ENCODE measurements around the gene RALGAPA2.
"Not testable (repeated sequence)": the region's sequence is repeated elsewhere in the genome, so short reads cannot be mapped to it uniquely, and the experiment has no call there.

Gene RALGAPA2

GRCh38 chr20:20364593-20365479 is 347.6 kb downstream of the RALGAPA2 start:
- Histone ChIP-seq H3K36me3 (ENCODE audit: control insufficient read depth in 1 of 2, insufficient read depth in 2 of 2, low read length in 2 of 2) (no peaks in the 10 kb centered on the region), H3K4me3 (ENCODE audit: low read depth in 1 of 2, low read length in 2 of 2) (no peak overlapping the region), H3K9me3 (ENCODE audit: control insufficient read depth in 1 of 2, low read length in 2 of 2) (no peaks in the 10 kb centered on the region), H3K27ac (ENCODE audit: low read depth, low read length) (no peak overlapping the region), H3K4me1 (ENCODE audit: control insufficient read depth in 1 of 2, insufficient read depth in 2 of 2, low read length in 2 of 2) (peaks cover 14 to 19% of the 10 kb centered on the region in 2 donors), H3K27me3 (ENCODE audit: control insufficient read depth in 1 of 2, insufficient read depth in 2 of 2, low read length in 2 of 2) (peaks cover 57 to 65% of the 10 kb centered on the region in 2 donors), H3K9ac (ENCODE audit: low read depth in 1 of 2, low read length in 2 of 2) (no peak overlapping the region)

GRCh38 chr20:20363799-20364592 is 348.4 kb downstream of the RALGAPA2 start:
- H3K27me3 ChIP-seq (ENCODE audit: control insufficient read depth in 1 of 2, insufficient read depth in 2 of 2, low read length in 2 of 2) = peaks cover 55 to 60% of the 10 kb centered on the region in 2 donors

GRCh38 chr20:20363434-20363798 is 349.0 kb downstream of the RALGAPA2 start:
- Histone ChIP-seq H3K9ac (ENCODE audit: low read depth in 1 of 2, low read length in 2 of 2) (no peak overlapping the region), H3K9me3 (ENCODE audit: control insufficient read depth in 1 of 2, low read length in 2 of 2) (no peaks in the 10 kb centered on the region), H3K27ac (ENCODE audit: low read depth, low read length) (no peak overlapping the region), H3K36me3 (ENCODE audit: control insufficient read depth in 1 of 2, insufficient read depth in 2 of 2, low read length in 2 of 2) (no peaks in the 10 kb centered on the region), H3K27me3 (ENCODE audit: control insufficient read depth in 1 of 2, insufficient read depth in 2 of 2, low read length in 2 of 2) (peaks cover 55 to 60% of the 10 kb centered on the region in 2 donors), H3K4me1 (ENCODE audit: control insufficient read depth in 1 of 2, insufficient read depth in 2 of 2, low read length in 2 of 2) (peaks cover 14% of the 10 kb centered on the region in 2 donors), H3K4me3 (ENCODE audit: low read depth in 1 of 2, low read length in 2 of 2) (peak overlapping the region; percentile 21 to 22)

More at GRCh38 chr20:20363799-20364592, 348.4 kb downstream of the RALGAPA2 start:
- Histone ChIP-seq H3K36me3 (ENCODE audit: control insufficient read depth in 1 of 2, insufficient read depth in 2 of 2, low read length in 2 of 2) (no peaks in the 10 kb centered on the region), H3K27ac (ENCODE audit: low read depth, low read length) (no peak overlapping the region), H3K4me3 (ENCODE audit: low read depth in 1 of 2, low read length in 2 of 2) (peak overlapping the region; percentile 21 to 22), H3K9ac (ENCODE audit: low read depth in 1 of 2, low read length in 2 of 2) (no peak overlapping the region), H3K4me1 (ENCODE audit: control insufficient read depth in 1 of 2, insufficient read depth in 2 of 2, low read length in 2 of 2) (peaks cover 14% of the 10 kb centered on the region in 2 donors), H3K9me3 (ENCODE audit: control insufficient read depth in 1 of 2, low read length in 2 of 2) (no peaks in the 10 kb centered on the region)

GRCh38 chr20:20362774-20363433 is 349.5 kb downstream of the RALGAPA2 start:
- Histone ChIP-seq H3K27me3 (ENCODE audit: control insufficient read depth in 1 of 2, insufficient read depth in 2 of 2, low read length in 2 of 2) (peaks cover 55 to 60% of the 10 kb centered on the region in 2 donors), H3K9me3 (ENCODE audit: control insufficient read depth in 1 of 2, low read length in 2 of 2) (no peaks in the 10 kb centered on the region), H3K36me3 (ENCODE audit: control insufficient read depth in 1 of 2, insufficient read depth in 2 of 2, low read length in 2 of 2) (no peaks in the 10 kb centered on the region), H3K27ac (ENCODE audit: low read depth, low read length) (no peak overlapping the region), H3K4me3 (ENCODE audit: low read depth in 1 of 2, low read length in 2 of 2) (peak overlapping the region in 1 of 2 donors; percentile 10), H3K4me1 (ENCODE audit: control insufficient read depth in 1 of 2, insufficient read depth in 2 of 2, low read length in 2 of 2) (peaks cover 14% of the 10 kb centered on the region in 2 donors), H3K9ac (ENCODE audit: low read depth in 1 of 2, low read length in 2 of 2) (no peak overlapping the region)

GRCh38 chr20:20360464-20360863 is 352.0 kb downstream of the RALGAPA2 start:
- H3K27me3 ChIP-seq (ENCODE audit: control insufficient read depth in 1 of 2, insufficient read depth in 2 of 2, low read length in 2 of 2) = peaks cover 44 to 50% of the 10 kb centered on the region in 2 donors

GRCh38 chr20:20359628-20360027 is 352.8 kb downstream of the RALGAPA2 start:
- no peak overlapping the region for H3K9ac ChIP-seq (ENCODE audit: low read depth in 1 of 2, low read length in 2 of 2)
- peaks cover 14% of the 10 kb centered on the region in 2 donors for H3K4me1 ChIP-seq (ENCODE audit: control insufficient read depth in 1 of 2, insufficient read depth in 2 of 2, low read length in 2 of 2)
- no peaks in the 10 kb centered on the region for H3K36me3 ChIP-seq (ENCODE audit: control insufficient read depth in 1 of 2, insufficient read depth in 2 of 2, low read length in 2 of 2)
- H3K27ac ChIP-seq (ENCODE audit: low read depth, low read length) = no peak overlapping the region
- H3K4me3 ChIP-seq (ENCODE audit: low read depth in 1 of 2, low read length in 2 of 2) = no peak overlapping the region
- H3K27me3 ChIP-seq (ENCODE audit: control insufficient read depth in 1 of 2, insufficient read depth in 2 of 2, low read length in 2 of 2) = peaks cover 36 to 42% of the 10 kb centered on the region in 2 donors
- no peaks in the 10 kb centered on the region for H3K9me3 ChIP-seq (ENCODE audit: control insufficient read depth in 1 of 2, low read length in 2 of 2)

More at GRCh38 chr20:20360464-20360863, 352.0 kb downstream of the RALGAPA2 start:
- H3K36me3 ChIP-seq (ENCODE audit: control insufficient read depth in 1 of 2, insufficient read depth in 2 of 2, low read length in 2 of 2) = no peaks in the 10 kb centered on the region
- H3K4me1 ChIP-seq (ENCODE audit: control insufficient read depth in 1 of 2, insufficient read depth in 2 of 2, low read length in 2 of 2) = peaks cover 14% of the 10 kb centered on the region in 2 donors
- H3K4me3 ChIP-seq (ENCODE audit: low read depth in 1 of 2, low read length in 2 of 2) = no peak overlapping the region
- H3K9me3 ChIP-seq (ENCODE audit: control insufficient read depth in 1 of 2, low read length in 2 of 2) = no peaks in the 10 kb centered on the region
- no peak overlapping the region for H3K27ac ChIP-seq (ENCODE audit: low read depth, low read length)
- no peak overlapping the region for H3K9ac ChIP-seq (ENCODE audit: low read depth in 1 of 2, low read length in 2 of 2)

- Histone ChIP-seq H3K4me1 (ENCODE audit: control insufficient read depth in 1 of 2, insufficient read depth in 2 of 2, low read length in 2 of 2) (peaks cover 10 to 11% of the 10 kb centered on the region in 2 donors), H3K9me3 (ENCODE audit: control insufficient read depth in 1 of 2, low read length in 2 of 2) (no peaks in the 10 kb centered on the region), H3K4me3 (ENCODE audit: low read depth in 1 of 2, low read length in 2 of 2) (no peak overlapping the region), H3K36me3 (ENCODE audit: control insufficient read depth in 1 of 2, insufficient read depth in 2 of 2, low read length in 2 of 2) (no peaks in the 10 kb centered on the region), H3K9ac (ENCODE audit: low read depth in 1 of 2, low read length in 2 of 2) (no peak overlapping the region), H3K27ac (ENCODE audit: low read depth, low read length) (no peak overlapping the region), H3K27me3 (ENCODE audit: control insufficient read depth in 1 of 2, insufficient read depth in 2 of 2, low read length in 2 of 2) (peaks cover 29 to 34% of the 10 kb centered on the region in 2 donors)
These were observed 353.6 kb downstream of the RALGAPA2 start for GRCh38 chr20:20358801-20359200.

GRCh38 chr20:20355503-20355902 is 356.9 kb downstream of the RALGAPA2 start:
- H3K36me3 ChIP-seq (ENCODE audit: control insufficient read depth in 1 of 2, insufficient read depth in 2 of 2, low read length in 2 of 2); H3K9ac ChIP-seq (ENCODE audit: low read depth in 1 of 2, low read length in 2 of 2); H3K27me3 ChIP-seq (ENCODE audit: control insufficient read depth in 1 of 2, insufficient read depth in 2 of 2, low read length in 2 of 2); H3K4me1 ChIP-seq (ENCODE audit: control insufficient read depth in 1 of 2, insufficient read depth in 2 of 2, low read length in 2 of 2); H3K4me3 ChIP-seq (ENCODE audit: low read depth in 1 of 2, low read length in 2 of 2); H3K27ac ChIP-seq (ENCODE audit: low read depth, low read length); H3K9me3 ChIP-seq (ENCODE audit: control insufficient read depth in 1 of 2, low read length in 2 of 2): not testable (repeated sequence)

- Histone ChIP-seq H3K27ac (ENCODE audit: low read depth, low read length) (no peak overlapping the region), H3K9ac (ENCODE audit: low read depth in 1 of 2, low read length in 2 of 2) (no peak overlapping the region), H3K36me3 (ENCODE audit: control insufficient read depth in 1 of 2, insufficient read depth in 2 of 2, low read length in 2 of 2) (no peaks in the 10 kb centered on the region), H3K4me1 (ENCODE audit: control insufficient read depth in 1 of 2, insufficient read depth in 2 of 2, low read length in 2 of 2) (no peaks in the 10 kb centered on the region), H3K27me3 (ENCODE audit: control insufficient read depth in 1 of 2, insufficient read depth in 2 of 2, low read length in 2 of 2) (peaks cover 0 to 3% of the 10 kb centered on the region in 2 donors), H3K9me3 (ENCODE audit: control insufficient read depth in 1 of 2, low read length in 2 of 2) (peaks cover 0 to 5% of the 10 kb centered on the region in 2 donors), H3K4me3 (ENCODE audit: low read depth in 1 of 2, low read length in 2 of 2) (no peak overlapping the region)
These were observed 358.9 kb downstream of the RALGAPA2 start for GRCh38 chr20:20353576-20353975.

All from duodenal mucosa (tissue), 2 donors.